Thyroid gland (tissue), 4 donors: ENCODE results near the gene GYPC. TPM values are rescaled to one million over a fixed set of nuclear protein-coding genes. Genes with fewer than 3 reads are reported as not detected.

Source experiments
- DNase-seq, 2 donors: peaks; one replicate each; pipeline ENCODE4 v3.0.0-alpha.2; 2019
- H3K27ac ChIP-seq, 3 donors: fragments of 200-600 bp; sonication (generic); 1 replicate in 2 of 3; 2 replicates in 1 of 3; pipeline ENCODE4 v1.5.1; 2016 to 2019; ENCODE audit warnings: mild to moderate bottlenecking in 1 of 3, moderate library complexity in 1 of 3
- H3K27me3 ChIP-seq: fragments of 200-600 bp; sonication (generic); one replicate; pipeline ENCODE4 v1.5.1; 2019
- H3K36me3 ChIP-seq, 2 donors: fragments of 200-600 bp; sonication (generic); one replicate each; pipeline ENCODE4 v1.5.1; 2016 to 2019
- H3K4me1 ChIP-seq, 2 donors: fragments of 200-600 bp; sonication (generic); one replicate each; pipeline ENCODE4 v1.5.1; 2017 to 2019
- H3K4me3 ChIP-seq, 3 donors: fragments of 200-600 bp; sonication (generic); replicated peaks in 1 of 3; 1 replicate in 2 of 3; 2 replicates in 1 of 3; pipeline ENCODE4 v1.5.1; 2016; ENCODE audit warnings: mild to moderate bottlenecking in 1 of 3
- H3K9me3 ChIP-seq: fragments of 200-600 bp; sonication (generic); one replicate; pipeline ENCODE4 v1.5.1; 2017
- CTCF ChIP-seq, 6 experiments: fragments of 200-600 bp in 3 of 6; fragments of 450-650 bp in 3 of 6; sonication (generic) in 3 of 6; IDR thresholded peaks; one replicate each; pipeline ENCODE4 v1.5.1; 2016 to 2019; ENCODE audit warnings: antibody characterized with exemption in 6 of 6, mild to moderate bottlenecking in 2 of 6, inconsistent platforms in 1 of 6, moderate library complexity in 1 of 6
- POLR2A ChIP-seq, 2 donors: fragments of 450-650 bp; IDR thresholded peaks; one replicate each; pipeline ENCODE4 v1.6.1; 2017; ENCODE audit warnings: antibody characterized with exemption in 2 of 2, mild to moderate bottlenecking in 2 of 2, moderate library complexity in 1 of 2
- WGBS, 2 donors: methylation state at CpG; one replicate each; pipeline ENCODE4 v1.1.5; 2017; 5-methylcytosine and 5-hydroxymethylcytosine counted together
- intact Hi-C: fragments of 100-400 bp; cut with DNase I; formaldehyde crosslinking; loops from one replicate; pipeline ENCODE4 v1.15.1; 2023
- total RNA-seq, 4 donors: library from RNA; depleted of rRNA; stranded (reverse); fragments of >200 nt; gene quantifications; one replicate each; pipeline ENCODE4 v1.2.3, GENCODE V29; 2016

GYPC gene
- total RNA-seq, 4 donors from 2014 or later = 17.1 to 83.6 (median 42.5) TPM

GRCh38 chr2:126664639-126665038 lies 8.7 kb downstream of the GYPC start:
- 81 to 84% methylated on average over 2 of the region's 2 CpGs for WGBS, 2 donors
- no peaks in the 10 kb centered on the region for H3K36me3 ChIP-seq
- H3K27ac ChIP-seq = no peak overlapping the region

GRCh38 chr2:126665483-126665882 lies 9.5 kb downstream of the GYPC start:
- H3K27me3 ChIP-seq = no peaks in the 10 kb centered on the region
- H3K4me1 ChIP-seq = peaks cover 0 to 22% of the 10 kb centered on the region in 2 donors
- TF ChIP-seq POLR2A (IDR thresholded peaks at IDR 0.05) (no peak), CTCF (IDR thresholded peaks at IDR 0.05) (no peak)
- H3K27ac ChIP-seq = no peak overlapping the region
- H3K36me3 ChIP-seq = no peaks in the 10 kb centered on the region
- H3K4me3 ChIP-seq = no peak overlapping the region
- 81 to 88% methylated on average over 9 of the region's 9 CpGs for WGBS, 2 donors
- no peaks in the 10 kb centered on the region for H3K9me3 ChIP-seq
- DNase-seq = no peak
- intact Hi-C loops = no loop called here

More at GRCh38 chr2:126664639-126665038, 8.7 kb downstream of the GYPC start:
- Histone ChIP-seq H3K4me3 (no peak overlapping the region), H3K27me3 (no peaks in the 10 kb centered on the region), H3K4me1 (peaks cover 0 to 19% of the 10 kb centered on the region in 2 donors), H3K9me3 (no peaks in the 10 kb centered on the region)
- no peak for DNase-seq
- intact Hi-C loops = no loop called here
- TF ChIP-seq POLR2A (IDR thresholded peaks at IDR 0.05) (no peak), CTCF (IDR thresholded peaks at IDR 0.05) (no peak)

- Histone ChIP-seq H3K4me1 (peaks cover 0 to 18% of the 10 kb centered on the region in 2 donors), H3K4me3 (no peak overlapping the region), H3K9me3 (no peaks in the 10 kb centered on the region), H3K27ac (no peak overlapping the region), H3K27me3 (no peaks in the 10 kb centered on the region), H3K36me3 (no peaks in the 10 kb centered on the region)
- TF ChIP-seq POLR2A (IDR thresholded peaks at IDR 0.05) (no peak), CTCF (IDR thresholded peaks at IDR 0.05) (no peak)
- no peak for DNase-seq
- intact Hi-C loops = no loop called here
- WGBS, 2 donors = 93 to 96% methylated on average over 4 of the region's 4 CpGs
These were observed 12.3 kb downstream of the GYPC start for GRCh38 chr2:126668254-126668653.

- no peak overlapping the region for H3K4me3 ChIP-seq
- H3K4me1 ChIP-seq = peaks cover 0 to 17% of the 10 kb centered on the region in 2 donors
- intact Hi-C loops = no loop called here
- WGBS, 2 donors = 66 to 77% methylated on average over 6 of the region's 6 CpGs
- TF ChIP-seq CTCF (IDR thresholded peaks at IDR 0.05) (no peak), POLR2A (IDR thresholded peaks at IDR 0.05) (no peak)
- no peaks in the 10 kb centered on the region for H3K36me3 ChIP-seq
- no peak for DNase-seq
- no peaks in the 10 kb centered on the region for H3K27me3 ChIP-seq
- no peaks in the 10 kb centered on the region for H3K9me3 ChIP-seq
- H3K27ac ChIP-seq = peak overlapping the region in 1 of 3 donors; percentile 58
These were observed 13.8 kb downstream of the GYPC start for GRCh38 chr2:126669772-126670171.

GRCh38 chr2:126671488-126671887 lies 15.5 kb downstream of the GYPC start:
- Histone ChIP-seq H3K27me3 (no peaks in the 10 kb centered on the region), H3K4me1 (peaks cover 0 to 12% of the 10 kb centered on the region in 2 donors)

More at GRCh38 chr2:126671488-126671887, 15.5 kb downstream of the GYPC start:
- H3K4me3 ChIP-seq = no peak overlapping the region
- H3K27ac ChIP-seq = no peak overlapping the region
- TF ChIP-seq POLR2A (IDR thresholded peaks at IDR 0.05) (no peak), CTCF (IDR thresholded peaks at IDR 0.05) (no peak)
- 96 to 100% methylated on average over 7 of the region's 7 CpGs for WGBS, 2 donors
- no peaks in the 10 kb centered on the region for H3K9me3 ChIP-seq
- no peak for DNase-seq
- intact Hi-C loops = no loop called here
- no peaks in the 10 kb centered on the region for H3K36me3 ChIP-seq
